PC-3 (cell line): ENCODE data around the gene CKB.
A peak's percentile ranks its signal among the peaks of the same experiment; 100 is the strongest.

Experiments
- CTCF ChIP-seq: fragments of 300-600 bp; sonication (generic); conservative IDR thresholded peaks from 2 replicates; pipeline ENCODE4 v1.5.1; 2017; ENCODE audit warnings: antibody characterized with exemption, low read depth, mild to moderate bottlenecking, low read length
- EZH2 ChIP-seq: fragments of 300-600 bp; sonication (generic); IDR thresholded peaks from one replicate; pipeline ENCODE4 v1.6.1; 2017; ENCODE audit warnings: antibody characterized with exemption, mild to moderate bottlenecking, low read length; ENCODE audit not compliant: unreplicated experiment
- EZH2phosphoT487 ChIP-seq: fragments of 300-600 bp; sonication (generic); IDR thresholded peaks from 2 replicates; pipeline ENCODE4 v1.6.1; 2018; ENCODE audit warnings: mild to moderate bottlenecking, antibody characterized with exemption, low read length, borderline replicate concordance

- TF ChIP-seq CTCF (peak; percentile 96), EZH2 (no peak), EZH2phosphoT487 (no peak)
Measured at GRCh38 chr14:103546652-103547454, 24.2 kb upstream of the CKB start.
